SK-N-MC (cell line): Measurements from ENCODE around the gene DGKH.
"Not testable (repeated sequence)": the region's sequence is repeated elsewhere in the genome, so short reads cannot be mapped to it uniquely, and the experiment has no call there.

ENCODE experiments used
- EZH2 ChIP-seq: fragments of 200-600 bp; sonication (generic); IDR thresholded peaks from one replicate; pipeline ENCODE4 v1.6.1; 2017; ENCODE audit warnings: antibody characterized with exemption
- POLR2AphosphoS5 ChIP-seq: IDR thresholded peaks from 2 replicates; pipeline ENCODE4 v1.6.1; 2012; ENCODE audit warnings: mild to moderate bottlenecking, low read depth, low read length, borderline replicate concordance

GRCh38 chr13:42163338-42163737 is 114.9 kb downstream of the DGKH start:
- not testable (repeated sequence) for TF ChIP-seq EZH2, POLR2AphosphoS5
